ENCODE results near the gene SLC51B.

SLC51B gene

GRCh38 chr15:65101891-65102708 lies 56.9 kb downstream of the SLC51B start:
- DNase-seq, result no peak

GRCh38 chr15:65102912-65103311 lies 57.7 kb downstream of the SLC51B start:
- no peak for DNase-seq

All from T-helper 9 cell (primary cell).